ENCODE data around the gene HAUS5.
"Not testable (repeated sequence)": the region's sequence is repeated elsewhere in the genome, so short reads cannot be mapped to it uniquely, and the experiment has no call there.

HAUS5 gene

GRCh38 chr19:35644206-35644986, 31.9 kb downstream of the HAUS5 start:
- peak; percentile 81 for DNase-seq

- DNase-seq, result no peak
Measured at GRCh38 chr19:35644987-35645679, 32.6 kb downstream of the HAUS5 start.

GRCh38 chr19:35645680-35646511, 33.4 kb downstream of the HAUS5 start:
- no peak for DNase-seq

DNA sequence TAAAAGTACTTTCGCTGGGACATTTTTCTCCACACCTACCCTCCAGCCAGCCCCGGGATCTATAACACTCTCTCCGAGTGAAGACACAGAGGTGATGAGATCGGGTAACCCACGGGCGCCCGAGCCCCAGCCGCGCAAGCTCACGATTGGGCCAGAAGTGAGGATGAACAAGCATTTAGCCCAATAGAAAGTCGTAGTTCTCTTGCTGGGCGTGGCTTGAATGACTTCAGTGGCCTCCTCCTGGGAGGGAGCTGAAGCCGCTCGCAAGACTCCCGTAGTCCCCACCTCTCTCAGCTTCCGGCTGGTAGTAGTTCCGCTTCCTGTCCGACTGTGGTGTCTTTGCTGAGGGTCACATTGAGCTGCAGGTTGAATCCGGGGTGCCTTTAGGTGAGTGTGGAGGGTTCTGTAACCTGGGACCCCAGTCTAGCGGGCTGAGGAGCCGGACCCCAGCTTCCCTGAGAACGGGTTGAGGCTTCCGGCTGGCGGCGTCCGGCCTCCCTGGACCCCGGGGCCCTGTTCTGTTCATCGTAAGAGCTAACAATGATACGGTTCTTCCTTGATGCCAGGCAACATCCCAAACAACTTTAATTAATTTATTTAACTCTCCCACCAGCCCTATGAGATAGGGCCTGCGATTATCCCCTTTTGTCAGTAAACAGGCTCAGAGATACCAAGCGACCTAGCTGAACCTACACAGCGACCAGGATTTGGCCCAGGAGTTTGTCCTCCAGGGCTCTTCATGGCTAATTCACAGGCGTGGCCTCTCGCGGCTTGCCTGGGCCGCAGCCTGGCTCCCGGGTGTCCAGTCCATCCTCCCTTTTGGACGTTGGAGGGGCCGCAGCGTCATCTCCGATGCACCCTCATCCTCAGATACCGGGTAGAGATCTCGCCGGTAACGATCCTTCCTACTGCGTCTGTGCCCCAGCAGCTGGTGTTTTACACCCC, 35.8 kb downstream of the HAUS5 start, which contains the start of gene COX6B1:
TSS of gene COX6B1 (plus strand) at position 307 of the 945 bp plus-strand sequence. CDS start 2,921 bp downstream, outside the sequence.
- DNase-seq, result peak; percentile 95

- DNase-seq, result no peak
Measured at GRCh38 chr19:35650581-35650980, 38.0 kb downstream of the HAUS5 start.

DNA sequence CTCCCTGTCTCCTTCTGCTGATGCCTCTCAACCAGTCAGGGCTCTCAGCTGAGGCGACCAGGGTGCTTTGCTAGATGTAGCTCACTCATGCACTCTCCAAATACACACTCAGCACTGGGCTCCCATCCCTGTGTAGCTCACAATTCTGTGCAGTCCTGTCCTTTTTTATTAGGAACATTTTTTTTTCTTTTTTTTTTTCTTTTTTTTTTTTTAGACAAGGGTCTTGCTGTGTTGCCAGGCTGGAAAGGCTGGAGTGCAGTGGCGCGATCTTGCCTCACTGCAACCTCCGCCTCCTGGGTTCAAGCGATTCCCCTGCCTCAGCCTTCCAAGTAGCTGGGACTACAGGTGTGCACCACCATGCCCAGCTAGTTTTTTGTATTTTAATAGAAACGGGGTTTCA, 42.3 kb downstream of the HAUS5 start:
- not testable (repeated sequence) for DNase-seq

DNA sequence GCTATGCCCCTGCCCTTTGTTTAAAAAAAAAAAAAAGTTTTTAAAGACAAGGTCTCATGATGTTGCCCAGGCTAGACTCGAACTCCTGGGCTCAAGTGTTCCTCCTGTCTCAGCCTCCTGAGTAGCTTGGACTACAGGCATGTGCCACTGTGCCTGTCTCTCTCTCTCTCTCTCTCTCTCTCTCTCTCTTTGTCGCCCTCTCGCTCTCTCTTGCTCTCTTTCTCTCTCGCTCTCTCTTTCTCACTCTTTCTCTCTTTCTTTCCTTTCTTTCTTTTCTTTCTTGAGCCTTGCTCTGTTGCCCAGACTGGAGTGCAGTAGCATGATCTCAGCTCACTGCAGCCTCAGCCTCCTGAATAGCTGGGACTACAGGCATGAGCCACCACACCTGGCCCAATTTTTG, 43.1 kb downstream of the HAUS5 start:
- no peak for DNase-seq

DNA sequence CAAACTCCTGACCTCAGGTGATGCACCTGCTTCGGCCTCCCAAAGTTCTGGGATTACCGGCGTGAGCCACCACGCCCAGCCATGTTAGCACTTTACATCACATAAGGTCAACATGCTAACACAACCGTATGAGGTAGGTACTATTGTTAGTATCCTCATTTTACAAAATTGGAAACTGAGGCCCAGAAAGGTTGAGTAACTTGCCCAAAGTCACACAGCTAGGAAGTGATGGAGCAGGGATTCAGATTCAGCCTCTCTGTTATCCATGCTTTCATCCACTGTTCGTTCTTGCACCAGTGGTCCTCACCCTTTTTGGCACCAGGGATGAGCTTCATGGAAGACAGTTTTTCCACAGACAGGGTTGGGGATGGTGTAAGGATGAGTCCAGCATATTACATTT, 44.2 kb downstream of the HAUS5 start:
- DNase-seq, result no peak

DNA sequence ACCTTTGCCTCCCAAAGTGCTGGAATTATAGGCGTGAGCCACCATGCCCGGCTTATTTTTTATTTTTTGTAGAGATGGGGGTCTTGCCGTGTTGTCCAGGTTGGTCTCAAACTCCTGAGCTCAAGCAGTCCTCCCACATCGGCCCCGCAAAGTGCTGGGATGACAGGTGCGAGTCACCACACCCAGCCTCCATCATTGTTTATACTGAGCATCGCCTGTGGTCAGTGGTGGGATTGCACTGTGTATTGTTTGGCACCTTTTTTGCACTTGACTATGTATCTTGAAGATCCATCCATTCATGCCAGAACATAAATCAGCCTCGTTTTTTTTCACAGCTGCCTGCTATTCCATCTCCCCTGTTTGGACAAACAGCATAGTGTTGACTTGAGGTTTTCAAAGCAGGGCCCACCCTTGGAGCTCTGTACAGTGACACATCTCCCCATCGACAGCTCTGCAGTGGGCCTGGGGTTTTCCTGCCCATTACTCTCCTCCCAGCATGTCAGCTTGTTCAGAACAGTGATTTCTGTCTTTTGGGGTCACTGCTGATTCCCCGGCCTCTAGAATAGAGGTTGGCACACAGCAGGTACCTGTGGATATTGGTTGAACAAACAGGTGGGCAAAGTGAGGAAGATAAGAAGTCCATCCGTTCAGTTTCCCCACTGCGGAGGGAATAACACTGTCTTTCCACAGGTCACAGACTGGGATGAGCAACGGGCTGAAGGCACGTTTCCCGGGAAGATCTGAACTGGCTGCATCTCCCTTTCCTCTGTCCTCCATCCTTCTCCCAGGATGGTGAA, 45.6 kb downstream of the HAUS5 start:
- DNase-seq, result no peak

DNA sequence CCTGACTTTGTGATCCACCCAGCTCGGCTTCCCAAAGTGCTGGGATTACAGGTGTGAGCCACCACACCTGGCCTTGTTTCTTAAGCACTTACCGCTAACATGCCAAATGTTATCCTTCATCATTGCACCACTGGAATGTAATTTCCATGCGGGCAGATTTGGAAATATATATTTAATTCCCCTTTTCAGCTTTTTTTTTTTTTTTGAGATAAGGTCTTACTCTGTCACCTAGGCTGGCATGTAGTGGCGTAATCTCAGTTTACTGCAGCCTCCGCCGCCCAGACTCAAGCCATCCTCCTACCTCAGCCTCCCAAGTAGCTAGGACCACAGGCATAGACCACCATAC, 49.4 kb downstream of the HAUS5 start:
- no peak for DNase-seq

- DNase-seq, result no peak
Measured at GRCh38 chr19:35663981-35664380, 51.4 kb downstream of the HAUS5 start.

DNA sequence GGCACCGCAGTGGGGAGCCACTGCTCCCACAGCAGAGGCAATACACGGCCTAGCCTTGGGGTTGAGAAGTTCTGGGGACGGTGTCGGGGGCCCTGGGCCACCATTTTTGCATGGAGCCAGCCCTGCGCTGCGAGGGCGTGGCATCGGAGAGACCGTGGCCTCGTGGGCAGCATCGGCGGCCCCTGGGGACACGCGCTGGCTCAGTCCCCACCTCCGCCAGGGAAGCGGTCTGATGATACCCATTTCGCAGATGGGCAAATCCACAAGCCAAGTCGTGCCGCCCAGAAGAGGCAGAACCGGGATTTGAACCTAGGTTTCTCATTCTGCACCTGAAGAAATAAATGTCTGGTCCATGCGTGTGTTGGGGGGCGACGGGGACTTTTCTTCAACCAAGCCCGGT, 52.6 kb downstream of the HAUS5 start:
- no peak for DNase-seq

DNA sequence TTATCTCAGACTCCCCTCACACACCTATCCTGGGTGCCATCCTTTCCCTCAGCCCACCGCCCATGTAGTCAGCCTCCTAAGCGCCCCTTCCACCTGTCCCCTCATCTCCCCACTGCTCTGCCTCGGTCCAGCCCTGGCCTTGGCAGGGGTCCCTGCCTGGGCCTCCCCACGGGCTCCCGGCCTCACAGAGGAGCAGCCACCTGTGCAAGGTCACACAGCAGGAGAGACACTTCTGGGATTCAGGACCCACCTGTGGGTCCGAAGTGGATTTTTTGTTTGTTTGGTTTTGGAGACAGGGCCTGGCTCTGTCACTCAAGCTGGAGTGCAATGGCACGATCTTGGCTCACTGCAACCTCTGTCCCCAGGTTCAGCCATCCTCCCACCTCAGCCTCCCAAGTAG, 53.1 kb downstream of the HAUS5 start:
- DNase-seq, result no peak

DNA sequence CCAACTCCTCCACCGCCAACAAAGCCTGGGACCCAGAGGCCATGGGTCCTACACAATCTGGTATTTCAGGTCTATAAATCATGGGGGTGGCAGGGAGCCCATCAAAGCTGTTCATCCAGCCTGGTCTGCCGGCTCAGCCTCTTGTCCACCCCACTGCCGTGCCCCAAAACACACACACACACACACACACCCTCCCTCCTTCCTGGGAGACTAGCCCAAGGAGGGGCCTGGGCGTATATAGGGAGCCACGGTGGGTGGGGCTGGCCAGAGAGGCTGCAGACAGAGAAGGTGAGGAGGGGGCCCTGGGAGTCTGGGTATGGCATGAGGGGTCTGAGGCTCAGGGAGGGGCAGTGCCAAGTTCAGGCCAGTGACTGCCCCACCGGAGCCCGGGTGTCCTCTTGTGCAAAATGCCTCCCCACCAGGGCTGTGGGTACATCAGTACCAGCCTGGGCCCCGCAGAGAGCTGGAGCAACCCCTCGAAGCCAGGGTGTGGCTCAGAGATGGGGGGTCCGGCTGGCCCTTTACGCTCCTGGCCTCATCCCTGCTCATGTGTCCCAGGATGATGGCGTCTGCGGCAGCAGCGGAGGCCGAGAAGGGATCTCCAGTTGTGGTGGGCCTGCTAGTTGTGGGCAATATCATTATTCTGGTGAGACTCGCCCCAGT, 53.8 kb downstream of the HAUS5 start, which contains the start of gene UPK1A:
TSS of gene UPK1A (plus strand) at position 267 of the 663 bp plus-strand sequence. CDS start at position 563, 296 bp downstream.
- no peak for DNase-seq

- DNase-seq, result no peak
Measured at GRCh38 chr19:35669566-35669965, 57.0 kb downstream of the HAUS5 start.

- DNase-seq, result no peak
Measured at GRCh38 chr19:35669974-35670373, 57.4 kb downstream of the HAUS5 start.

GRCh38 chr19:35670686-35671085, 58.2 kb downstream of the HAUS5 start:
- no peak for DNase-seq

DNA sequence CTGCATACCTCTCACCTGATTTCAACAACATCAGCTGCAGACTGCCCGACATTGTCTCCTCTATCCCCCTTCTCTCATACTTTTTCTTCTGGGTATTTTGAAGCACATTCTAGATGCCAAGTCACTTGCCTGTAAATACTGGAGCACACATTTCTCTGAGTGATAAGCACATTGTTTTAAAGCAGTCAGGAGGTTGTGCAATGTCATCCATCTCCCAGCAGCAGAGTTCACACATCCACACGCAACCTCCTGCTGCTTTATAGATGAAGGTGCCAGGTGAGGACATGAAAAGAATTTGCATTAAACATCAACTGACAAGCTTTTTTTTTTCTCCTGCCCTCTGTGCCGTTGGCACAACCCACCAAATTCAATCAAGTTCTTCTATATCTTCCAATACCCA, 59.3 kb downstream of the HAUS5 start:
- no peak for DNase-seq

GRCh38 chr19:35673121-35673804, 60.7 kb downstream of the HAUS5 start:
- no peak for DNase-seq
